GM13976 (cell line): ENCODE measurements around the gene EBF3.

Experiments
- DNase-seq: peaks from one replicate; pipeline ENCODE4 v3.0.0; 2012; ENCODE audit warnings: low spot score
- CTCF ChIP-seq: IDR thresholded peaks from 2 replicates; pipeline ENCODE4 v1.5.1; 2012; ENCODE audit warnings: borderline replicate concordance, mild to moderate bottlenecking; ENCODE audit not compliant: insufficient read depth; ENCODE audit errors: extremely low read depth, missing control alignments, control extremely low read depth
- in situ Hi-C: fragments of 300-500 bp; cut with MboI; formaldehyde crosslinking; loops from one replicate; pipeline ENCODE4 v1.12.0; 2022; ENCODE audit warnings: low sequenced_read_pairs, mixed read lengths, inconsistent platforms; ENCODE audit not compliant: unreplicated experiment

EBF3 gene

GRCh38 chr10:129956876-129957673 lies 7.0 kb downstream of the EBF3 start:
- in situ Hi-C loops, result loop anchor here (25.0 kb wide), 1 partner anchor 920 kb away; no protein-coding TSS in a partner anchor
- no peak for DNase-seq
- TF ChIP-seq CTCF, result no peak

- in situ Hi-C loops, result loop anchor here (25.0 kb wide), 1 partner anchor 919 kb away; no protein-coding TSS in a partner anchor
- DNase-seq, result no peak
- no peak for TF ChIP-seq CTCF
Observed at GRCh38 chr10:129956286-129956670, 7.8 kb downstream of the EBF3 start.

DNA sequence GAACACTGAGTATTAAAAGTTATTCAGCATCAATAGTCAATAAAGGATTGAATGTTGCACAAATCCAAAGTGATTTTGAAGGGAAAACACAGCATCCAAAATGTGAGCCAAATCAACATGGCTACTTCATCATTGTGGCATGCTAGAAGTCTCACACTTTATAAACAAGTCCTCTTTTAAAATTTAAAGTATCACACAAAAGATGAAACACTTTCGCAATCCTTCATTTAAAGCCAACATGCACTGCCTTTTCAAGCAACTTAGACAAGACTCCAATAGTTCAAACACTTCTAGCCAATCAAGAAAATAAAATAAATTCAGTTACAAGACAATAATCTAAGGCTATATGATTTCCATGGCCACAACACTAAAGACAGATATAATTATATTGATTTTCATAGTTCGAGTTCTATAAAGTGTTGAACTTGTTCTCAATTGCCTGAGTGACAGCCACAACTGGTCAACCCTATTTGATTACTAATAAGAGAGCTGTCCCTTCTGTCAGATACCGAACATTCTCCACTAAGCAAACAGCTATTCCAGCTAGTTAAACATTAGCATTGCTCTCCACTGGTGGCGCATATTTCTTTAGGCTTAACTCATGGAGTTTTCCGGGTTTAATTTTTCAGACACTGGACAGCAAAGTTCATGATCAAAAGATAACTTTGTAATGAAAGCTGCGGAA lies 8.3 kb downstream of the EBF3 start:
- DNase-seq, result no peak
- no peak for TF ChIP-seq CTCF
- in situ Hi-C loops, result loop anchor here (25.0 kb wide), 1 partner anchor 918 kb away; no protein-coding TSS in a partner anchor

DNA sequence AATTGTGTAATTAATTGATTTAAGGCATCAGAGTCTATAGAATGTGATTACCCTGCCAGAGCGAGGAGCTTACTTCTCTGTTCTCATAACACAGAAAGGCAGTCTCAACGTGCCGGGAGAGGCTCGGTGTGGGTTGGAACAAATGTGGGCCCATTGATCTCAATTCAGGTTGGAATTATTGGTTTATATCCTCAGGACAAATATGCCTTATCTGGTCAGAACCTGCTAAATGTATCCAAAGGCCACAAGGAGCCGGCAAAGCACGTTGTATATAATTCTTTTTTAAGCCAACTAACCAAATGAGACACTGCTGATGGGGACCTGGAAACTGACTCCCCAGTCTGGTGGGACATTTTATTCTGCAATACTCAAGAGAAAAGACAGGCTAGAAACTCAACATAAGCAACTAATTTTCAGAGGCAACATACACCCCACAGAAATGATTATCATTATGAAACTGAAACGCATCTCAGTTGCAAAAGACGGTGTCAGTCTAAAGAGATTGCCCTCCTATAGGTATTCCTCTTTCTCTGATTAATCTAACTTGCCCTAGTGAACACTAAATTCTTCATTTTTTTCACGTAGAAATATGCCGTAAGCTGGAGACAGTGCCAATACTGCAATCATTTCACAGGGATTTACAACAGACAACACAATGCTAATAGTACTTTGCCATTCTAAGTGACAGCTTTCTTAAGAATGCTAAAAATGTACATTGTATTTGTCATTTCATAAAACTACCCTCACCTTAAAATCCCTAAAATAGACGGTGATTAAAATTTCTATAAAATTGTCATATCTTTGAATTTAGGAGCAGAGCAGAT lies 9.4 kb downstream of the EBF3 start:
- DNase-seq, result no peak
- TF ChIP-seq CTCF, result no peak
- in situ Hi-C loops, result loop anchor here (25.0 kb wide), 1 partner anchor 917 kb away; no protein-coding TSS in a partner anchor

- TF ChIP-seq CTCF, result no peak
- in situ Hi-C loops, result loop anchor here (25.0 kb wide), 1 partner anchor 916 kb away; no protein-coding TSS in a partner anchor
Observed at GRCh38 chr10:129953119-129954051, 10.7 kb downstream of the EBF3 start.

More at GRCh38 chr10:129953119-129954051, 10.7 kb downstream of the EBF3 start:
- no peak for DNase-seq
